Thymus (tissue), 11 donors: Measurements from ENCODE around the gene THBS4. TPM values are rescaled to one million over a fixed set of nuclear protein-coding genes. Genes with fewer than 3 reads are reported as not detected.

Source experiments
- DNase-seq, 9 donors: peaks; one replicate each; pipeline ENCODE4 v3.0.0-alpha.2; 2013; ENCODE audit warnings: low spot score in 9 of 9, low read depth in 6 of 9, missing footprints in 1 of 9
- H3K27ac ChIP-seq, 2 donors: one replicate each; pipeline ENCODE4 v1.5.1; 2013; ENCODE audit warnings: control low read depth in 1 of 2, low read depth in 1 of 2, low read length in 1 of 2, mild to moderate bottlenecking in 1 of 2, moderate library complexity in 1 of 2
- H3K27me3 ChIP-seq, 2 donors: one replicate each; pipeline ENCODE4 v1.5.1; 2013; ENCODE audit warnings: low read length in 1 of 2; ENCODE audit not compliant: control insufficient read depth in 2 of 2, insufficient read depth in 1 of 2
- H3K36me3 ChIP-seq, 2 donors: one replicate each; pipeline ENCODE4 v1.5.1; 2013; ENCODE audit warnings: low read length in 1 of 2, mild to moderate bottlenecking in 1 of 2, moderate library complexity in 1 of 2; ENCODE audit not compliant: control insufficient read depth in 2 of 2, insufficient read depth in 2 of 2
- H3K4me1 ChIP-seq, 2 donors: one replicate each; pipeline ENCODE4 v1.5.1; 2013; ENCODE audit warnings: low read length in 2 of 2; ENCODE audit not compliant: control insufficient read depth in 2 of 2, insufficient read depth in 2 of 2
- H3K4me3 ChIP-seq, 2 donors: one replicate each; pipeline ENCODE4 v1.5.1; 2013; ENCODE audit warnings: low read length in 2 of 2, control low read depth in 1 of 2, mild to moderate bottlenecking in 1 of 2
- H3K9me3 ChIP-seq, 2 donors: one replicate each; pipeline ENCODE4 v1.5.1; 2013; ENCODE audit warnings: low read length in 1 of 2, mild to moderate bottlenecking in 1 of 2; ENCODE audit not compliant: control insufficient read depth in 2 of 2, insufficient read depth in 1 of 2
- WGBS: extraction: QIAGEN DNeasy Blood & Tissue Kit; methylation state at CpG from one replicate; pipeline ENCODE4 v1.1.7; 2013; 5-methylcytosine and 5-hydroxymethylcytosine counted together
- polyA plus RNA-seq: library from polyadenylated mRNA; stranded (reverse); fragments of 200-250 nt; gene quantifications from one replicate; pipeline ENCODE4 v1.2.3, GENCODE V29; 2013
- total RNA-seq: library from RNA; stranded (reverse); fragments of 120-200 nt; gene quantifications from one replicate; pipeline ENCODE4 v1.2.4, GENCODE V29; 2013
- donor health status: healthy.

Gene THBS4
- total and polyA plus RNA-seq, 2 donors: 9.2 to 14.3 TPM

DNA sequence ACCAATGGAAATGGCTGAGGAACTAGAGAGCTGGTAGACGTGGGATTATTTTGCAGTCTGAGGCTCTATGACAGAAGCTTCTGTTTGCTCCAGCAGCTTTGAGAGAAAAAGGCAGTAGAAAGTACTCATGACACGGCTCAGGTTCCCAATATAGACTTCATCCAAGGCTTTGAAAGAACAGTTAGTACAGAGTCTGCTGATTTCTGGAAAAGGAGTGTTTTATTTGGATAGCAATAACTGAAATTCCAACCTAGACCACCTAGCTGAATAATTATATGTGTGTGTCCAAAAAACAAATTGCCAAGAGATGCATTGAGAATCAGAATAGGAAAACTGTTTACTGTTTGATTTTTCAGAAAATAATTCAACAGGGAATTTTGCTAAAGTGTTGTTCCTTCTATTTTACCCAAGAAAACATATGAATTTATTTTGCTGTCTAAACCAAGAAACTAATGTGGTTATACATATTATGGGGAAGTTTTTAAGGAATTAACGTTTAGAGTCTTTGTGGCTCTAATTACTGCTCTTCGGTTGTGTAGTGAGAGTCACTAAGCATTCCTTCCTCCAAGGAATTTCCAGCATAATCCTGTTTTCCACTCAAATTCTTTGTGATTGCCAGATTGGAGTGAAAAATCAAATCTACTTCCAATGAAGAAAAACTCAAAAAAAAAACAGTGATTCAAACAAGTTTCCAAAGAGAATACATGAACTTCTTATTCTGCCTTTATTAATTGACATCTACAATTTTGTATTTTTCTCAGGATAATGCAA, 26.0 kb upstream of the THBS4 start:
- no peaks in the 10 kb centered on the region for H3K36me3 ChIP-seq
- H3K4me3 ChIP-seq: no peak overlapping the region
- no peak for DNase-seq
- no peak overlapping the region for H3K27ac ChIP-seq
- H3K4me1 ChIP-seq: no peaks in the 10 kb centered on the region
- no peaks in the 10 kb centered on the region for H3K27me3 ChIP-seq
- 82% methylated on average over 4 of the region's 4 CpGs for WGBS
- H3K9me3 ChIP-seq: no peaks in the 10 kb centered on the region

DNA sequence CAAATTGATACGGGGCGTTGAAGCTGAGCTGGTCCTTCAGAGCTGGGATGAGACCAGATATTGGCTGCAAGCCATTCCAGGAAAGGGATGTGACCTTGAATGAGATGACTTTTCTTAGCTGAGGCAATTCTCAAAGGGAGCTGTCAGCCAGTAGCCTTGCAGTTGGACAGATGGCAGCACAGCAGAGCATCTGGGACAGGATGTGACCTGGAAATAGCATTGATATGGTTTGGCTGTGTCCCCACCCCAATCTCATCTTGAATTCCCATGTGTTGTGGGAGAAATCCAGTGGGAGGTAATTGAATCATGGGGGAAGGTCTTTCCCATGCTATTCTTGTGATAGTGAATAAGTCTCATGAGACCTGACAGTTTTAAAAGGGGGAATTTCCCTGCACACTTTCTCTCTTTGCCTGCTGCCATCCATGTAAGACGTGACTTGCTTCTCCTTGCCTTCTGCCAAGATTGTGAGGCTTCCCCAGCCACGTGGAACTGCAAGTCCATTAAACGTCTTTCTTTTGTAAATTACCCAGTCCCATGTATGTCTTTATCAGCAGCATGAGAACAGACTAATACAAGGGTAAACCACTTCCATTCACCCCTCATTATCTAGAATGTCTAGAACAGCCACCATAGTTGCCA, 24.3 kb upstream of the THBS4 start:
- no peaks in the 10 kb centered on the region for H3K36me3 ChIP-seq
- H3K27ac ChIP-seq: no peak overlapping the region
- DNase-seq: no peak
- no peaks in the 10 kb centered on the region for H3K27me3 ChIP-seq
- no peak overlapping the region for H3K4me3 ChIP-seq
- H3K9me3 ChIP-seq: no peaks in the 10 kb centered on the region
- 92% methylated on average over 5 of the region's 5 CpGs for WGBS
- H3K4me1 ChIP-seq: no peaks in the 10 kb centered on the region

DNA sequence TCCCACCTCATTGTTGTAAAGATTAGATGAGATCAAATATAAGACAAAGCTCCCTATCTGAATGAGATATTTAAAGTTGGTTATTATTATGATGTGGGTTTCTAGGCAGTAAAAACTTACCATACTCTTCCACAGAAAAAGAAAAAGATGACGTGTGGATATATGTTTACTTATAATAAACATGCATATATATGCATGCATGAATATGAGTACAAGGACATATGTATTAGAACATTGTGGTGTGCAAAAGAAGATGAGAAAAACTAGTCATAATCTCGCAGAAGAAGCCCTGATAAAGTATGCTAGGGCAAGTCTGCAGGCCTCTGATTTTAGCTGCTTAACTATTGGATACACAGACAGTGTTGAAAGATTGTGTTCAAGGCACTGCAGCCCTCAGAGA, 10.1 kb upstream of the THBS4 start:
- 98% methylated on average over 2 of the region's 2 CpGs for WGBS

DNA sequence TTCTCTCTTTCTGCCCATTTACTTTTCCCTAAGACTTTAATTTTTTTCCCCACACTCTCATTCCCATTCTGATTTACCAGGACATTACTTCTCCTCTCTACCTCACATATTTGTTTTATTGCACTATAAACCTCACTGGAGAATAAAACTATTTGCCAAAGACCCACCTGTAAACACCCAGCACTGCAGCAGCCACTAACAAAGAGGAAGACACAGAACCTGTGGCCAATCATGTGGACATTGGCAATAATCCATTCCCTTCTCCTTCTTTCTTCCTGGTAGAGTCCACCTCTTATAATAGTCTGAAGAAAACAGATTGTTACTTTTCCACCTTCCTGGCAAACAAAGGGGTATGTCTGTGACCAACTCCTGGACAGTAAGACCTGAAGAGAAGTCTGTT, 8.3 kb upstream of the THBS4 start:
- no peak overlapping the region for H3K27ac ChIP-seq
- no peak for DNase-seq
- H3K9me3 ChIP-seq: no peaks in the 10 kb centered on the region
- H3K27me3 ChIP-seq: no peaks in the 10 kb centered on the region
- peaks cover 3 to 4% of the 10 kb centered on the region in 2 donors for H3K4me1 ChIP-seq
- no peak overlapping the region for H3K4me3 ChIP-seq
- H3K36me3 ChIP-seq: no peaks in the 10 kb centered on the region

More for the DNA sequence above, 10.1 kb upstream of the THBS4 start:
- H3K4me3 ChIP-seq: no peak overlapping the region
- peaks cover 0 to 3% of the 10 kb centered on the region in 2 donors for H3K4me1 ChIP-seq
- H3K36me3 ChIP-seq: no peaks in the 10 kb centered on the region
- H3K27ac ChIP-seq: no peak overlapping the region
- DNase-seq: no peak
- no peaks in the 10 kb centered on the region for H3K9me3 ChIP-seq
- no peaks in the 10 kb centered on the region for H3K27me3 ChIP-seq

DNA sequence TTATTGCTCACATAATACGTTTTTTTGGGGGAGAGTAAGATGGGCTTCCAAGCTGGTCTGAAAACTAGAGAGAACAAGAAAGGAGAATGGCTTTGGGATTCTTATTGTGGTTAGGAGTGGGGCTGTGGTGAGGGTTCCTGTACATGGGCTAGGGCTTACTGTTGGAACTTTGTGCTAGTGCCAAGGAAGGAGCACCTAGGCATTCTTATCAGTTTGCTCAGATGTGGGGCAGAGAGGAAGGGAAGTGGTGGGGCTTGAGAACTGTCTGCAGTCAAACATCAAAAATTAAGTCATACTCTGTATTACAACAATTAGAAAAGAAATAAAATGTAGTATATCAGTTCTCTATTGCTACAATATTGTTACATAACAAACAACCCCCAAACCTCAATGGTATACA, 4.0 kb upstream of the THBS4 start:
- DNase-seq: peak in 3 of 9 donors; percentile 13 to 43 (median 13)
- H3K36me3 ChIP-seq: no peaks in the 10 kb centered on the region
- WGBS: 5% methylated on average over 1 of the region's 1 CpG
- H3K27me3 ChIP-seq: peaks cover 24 to 31% of the 10 kb centered on the region in 2 donors
- no peak overlapping the region for H3K4me3 ChIP-seq
- H3K9me3 ChIP-seq: no peaks in the 10 kb centered on the region
- no peak overlapping the region for H3K27ac ChIP-seq
- peaks cover 3 to 4% of the 10 kb centered on the region in 2 donors for H3K4me1 ChIP-seq

DNA sequence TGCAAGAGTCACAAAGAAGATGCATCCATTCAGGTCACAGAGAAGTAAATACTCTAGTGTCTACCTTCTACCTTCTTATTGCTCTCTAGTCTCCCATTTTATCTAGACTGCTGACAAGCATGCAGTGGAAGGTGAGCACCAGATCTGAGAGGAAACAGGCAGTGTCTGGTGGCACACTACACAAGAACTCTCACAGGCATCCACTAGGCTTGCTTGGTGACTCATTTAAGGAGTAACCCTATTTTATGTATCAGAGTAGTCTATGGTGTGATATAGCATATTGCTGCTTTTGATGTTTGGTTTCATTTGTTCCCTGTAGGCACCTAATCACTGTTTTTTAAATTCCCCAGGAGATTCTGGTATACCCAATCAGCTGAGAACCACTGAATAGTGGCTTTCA, 1.6 kb upstream of the THBS4 start:
- Histone ChIP-seq H3K27ac (no peak overlapping the region), H3K27me3 (peaks cover 35 to 44% of the 10 kb centered on the region in 2 donors), H3K36me3 (no peaks in the 10 kb centered on the region), H3K4me3 (no peak overlapping the region), H3K4me1 (peaks cover 0 to 4% of the 10 kb centered on the region in 2 donors), H3K9me3 (no peaks in the 10 kb centered on the region)
- peak in 1 of 9 donors; percentile 29 for DNase-seq

DNA sequence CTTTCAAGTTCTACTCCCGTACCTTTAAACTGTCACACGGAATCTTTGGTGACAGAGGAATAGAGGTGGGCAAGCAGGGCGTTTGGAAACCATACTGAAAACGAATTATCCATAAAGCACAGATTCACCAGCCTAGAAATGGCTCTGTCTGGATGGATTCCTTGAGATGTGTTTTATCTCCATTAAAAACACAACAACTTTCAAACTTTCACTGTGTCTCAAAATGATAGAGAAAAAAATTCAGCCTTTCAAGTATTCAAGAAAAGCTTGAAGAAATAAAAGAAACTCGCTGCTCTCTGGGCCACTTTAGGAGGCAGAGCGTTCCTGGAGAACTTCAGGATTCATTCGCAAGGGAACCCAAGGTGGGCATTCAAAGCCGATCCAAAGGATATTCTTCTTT, 589 bp upstream of the THBS4 start:
- no peak overlapping the region for H3K4me3 ChIP-seq
- H3K4me1 ChIP-seq: peaks cover 0 to 4% of the 10 kb centered on the region in 2 donors
- H3K9me3 ChIP-seq: no peaks in the 10 kb centered on the region
- WGBS: 34% methylated on average over 8 of the region's 8 CpGs
- no peaks in the 10 kb centered on the region for H3K36me3 ChIP-seq
- peaks cover 35 to 47% of the 10 kb centered on the region in 2 donors for H3K27me3 ChIP-seq
- no peak for DNase-seq
- H3K27ac ChIP-seq: no peak overlapping the region

DNA sequence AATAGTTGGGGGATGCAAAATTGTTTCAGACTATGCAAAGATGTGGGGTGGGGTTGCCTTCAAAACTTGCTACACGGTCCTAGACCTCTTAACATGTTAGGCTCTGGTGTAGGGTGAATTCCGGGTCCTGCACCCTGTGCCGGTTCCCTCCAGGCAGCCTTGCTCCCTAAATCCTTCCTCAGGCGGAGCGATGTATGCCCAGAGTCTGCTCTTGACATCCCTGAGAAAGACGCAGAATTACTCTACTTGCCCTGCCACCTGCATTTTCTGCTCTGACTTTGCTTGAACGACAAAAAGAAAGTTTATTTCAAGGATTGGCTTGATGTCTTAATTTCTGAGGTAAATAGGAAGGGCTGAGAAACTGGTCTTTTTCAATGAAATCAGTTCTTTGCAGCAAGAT, 691 bp downstream of the THBS4 start:
- Histone ChIP-seq H3K4me3 (no peak overlapping the region), H3K4me1 (peaks cover 0 to 3% of the 10 kb centered on the region in 2 donors)
- DNase-seq: no peak

DNA sequence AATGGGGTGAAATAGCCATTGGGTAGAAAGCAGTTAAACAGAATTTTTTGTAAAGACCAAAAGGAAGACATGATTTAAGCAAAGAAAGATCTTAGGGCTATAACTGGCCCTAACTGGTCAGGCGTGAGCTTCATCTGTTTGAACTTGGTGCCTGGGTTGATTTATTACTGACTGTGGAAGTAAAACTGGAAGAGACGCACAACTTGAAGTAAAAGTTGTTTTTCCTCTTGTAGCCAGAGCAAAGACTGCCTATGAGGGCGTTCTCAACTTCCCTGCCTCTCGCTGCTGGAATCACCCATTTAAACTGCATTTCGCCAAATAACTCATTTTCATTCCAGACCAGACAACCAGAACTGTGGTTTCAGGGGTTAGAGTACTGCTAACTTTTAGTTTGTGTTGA, 1.5 kb downstream of the THBS4 start:
- DNase-seq: no peak
- Histone ChIP-seq H3K4me1 (no peaks in the 10 kb centered on the region), H3K4me3 (no peak overlapping the region), H3K36me3 (no peaks in the 10 kb centered on the region), H3K27ac (no peak overlapping the region), H3K9me3 (no peaks in the 10 kb centered on the region), H3K27me3 (peaks cover 35 to 50% of the 10 kb centered on the region in 2 donors)
- 89% methylated on average over 5 of the region's 5 CpGs for WGBS

More for the DNA sequence above, 691 bp downstream of the THBS4 start:
- Histone ChIP-seq H3K36me3 (no peaks in the 10 kb centered on the region), H3K27me3 (peaks cover 35 to 50% of the 10 kb centered on the region in 2 donors), H3K9me3 (no peaks in the 10 kb centered on the region), H3K27ac (no peak overlapping the region)
- WGBS: 81% methylated on average over 7 of the region's 7 CpGs
